Transverse colon (tissue), 4 donors: ENCODE data around the gene ADRA2A. TPM values are rescaled to one million over a fixed set of nuclear protein-coding genes. Genes with fewer than 3 reads are reported as not detected.

Source experiments
- DNase-seq: peaks from one replicate; pipeline ENCODE4 v3.0.0-alpha.2; 2019
- H3K27ac ChIP-seq, 4 donors: fragments of 200-600 bp; sonication (generic); 2 replicates each; pipeline ENCODE4 v1.5.1; 2016 to 2018; ENCODE audit warnings: inconsistent platforms in 4 of 4
- H3K27me3 ChIP-seq: fragments of 200-600 bp; sonication (generic); 2 replicates; pipeline ENCODE4 v1.5.1; 2017; ENCODE audit warnings: inconsistent platforms
- H3K36me3 ChIP-seq, 4 donors: fragments of 200-600 bp; sonication (generic); 2 replicates each; pipeline ENCODE4 v1.5.1; 2017 to 2019; ENCODE audit warnings: inconsistent platforms in 4 of 4
- H3K4me1 ChIP-seq, 4 donors: fragments of 200-600 bp; sonication (generic); 2 replicates each; pipeline ENCODE4 v1.5.1; 2017 to 2020; ENCODE audit warnings: inconsistent platforms in 4 of 4
- H3K4me3 ChIP-seq, 4 donors: fragments of 200-600 bp; sonication (generic); 1 replicate in 1 of 4; 2 replicates in 3 of 4; pipeline versions ENCODE4 v1.5.1 to v1.6.1; 2017 to 2019; ENCODE audit warnings: inconsistent platforms in 4 of 4
- H3K9me3 ChIP-seq, 2 donors: fragments of 200-600 bp; sonication (generic); 2 replicates each; pipeline ENCODE4 v1.5.1; 2017 to 2019; ENCODE audit warnings: inconsistent platforms in 2 of 2
- CTCF ChIP-seq, 5 experiments: fragments of 200-600 bp in 3 of 5; fragments of 450-650 bp in 2 of 5; sonication (generic) in 3 of 5; IDR thresholded peaks; 1 replicate in 2 of 5; 2 replicates in 3 of 5; pipeline ENCODE4 v1.5.1; 2016 to 2017; ENCODE audit warnings: antibody characterized with exemption in 5 of 5, inconsistent platforms in 3 of 5, mild to moderate bottlenecking in 2 of 5, moderate library complexity in 1 of 5
- EP300 ChIP-seq: sonication (generic); formaldehyde crosslinking; IDR thresholded peaks from one replicate; pipeline ENCODE4 v1.6.1; 2017; ENCODE audit warnings: antibody characterized with exemption, low read depth
- POLR2A ChIP-seq: fragments of 450-650 bp; IDR thresholded peaks from one replicate; pipeline ENCODE4 v1.6.1; 2016; ENCODE audit warnings: antibody characterized with exemption, mild to moderate bottlenecking, moderate library complexity
- POLR2AphosphoS5 ChIP-seq, 3 donors: sonication (generic); formaldehyde crosslinking; IDR thresholded peaks; one replicate each; pipeline ENCODE4 v1.6.1; 2016; ENCODE audit warnings: antibody characterized with exemption in 3 of 3
- WGBS, 2 donors: methylation state at CpG; one replicate each; pipeline ENCODE4 v1.1.5; 2018; ENCODE audit warnings: low coverage in 1 of 2; 5-methylcytosine and 5-hydroxymethylcytosine counted together
- in situ Hi-C, 4 donors: fragments of 200-750 bp; cut with MboI; loops; one replicate each; pipeline versions ENCODE4 v1.15.0 to v1.15.1; 2017; ENCODE audit warnings: low sequenced_read_pairs in 3 of 4, low pct_ligation_motif_present in 1 of 4, low pct_unique_long_range_greater_than_20kb in 1 of 4
- intact Hi-C: fragments of 100-400 bp; cut with DNase I; formaldehyde crosslinking; loops from one replicate; pipeline ENCODE4 v1.15.1; 2023; ENCODE audit warnings: low total_unique reads
- total RNA-seq, 4 donors: library from RNA; depleted of rRNA; stranded (reverse); fragments of >200 nt; gene quantifications; one replicate each; pipeline ENCODE4 v1.1.0, GENCODE V29; 2016

Gene ADRA2A
- total RNA-seq, 4 donors from 2014 or later: 11.9 to 53.5 (median 17.7) TPM

- Histone ChIP-seq H3K4me1 (peaks cover 2 to 34% (median 8%) of the 10 kb centered on the region in 4 donors), H3K36me3 (no peaks in the 10 kb centered on the region), H3K9me3 (no peaks in the 10 kb centered on the region), H3K27ac (no peak overlapping the region), H3K4me3 (no peak overlapping the region), H3K27me3 (no peaks in the 10 kb centered on the region)
- no peak for TF ChIP-seq POLR2AphosphoS5 (IDR thresholded peaks at IDR 0.05)
- TF ChIP-seq EP300: no peak
- TF ChIP-seq CTCF (IDR thresholded peaks at IDR 0.05): no peak
- TF ChIP-seq POLR2A: no peak
- WGBS, 2 donors: 87% methylated on average over 4 of the region's 4 CpGs; no CpG with 5 or more reads in 1 of the 2 donors
- intact Hi-C loops (no loop called here), in situ Hi-C loops (no loop called here)
- DNase-seq: no peak
Observed at GRCh38 chr10:111107846-111108245, 31.0 kb downstream of the ADRA2A start.

- peaks cover 0 to 28% (median 5%) of the 10 kb centered on the region in 4 donors for H3K4me1 ChIP-seq
- H3K9me3 ChIP-seq: no peaks in the 10 kb centered on the region
- DNase-seq: no peak
- H3K27me3 ChIP-seq: no peaks in the 10 kb centered on the region
- no peak overlapping the region for H3K27ac ChIP-seq
- WGBS, 2 donors: 93 to 100% methylated on average over 3 to 6 of the region's 6 CpGs
- intact Hi-C loops: no loop called here
- no peaks in the 10 kb centered on the region for H3K36me3 ChIP-seq
- H3K4me3 ChIP-seq: no peak overlapping the region
- in situ Hi-C loops: no loop called here
- no peak for TF ChIP-seq POLR2AphosphoS5 (IDR thresholded peaks at IDR 0.05)
- TF ChIP-seq EP300: no peak
- TF ChIP-seq POLR2A: no peak
- TF ChIP-seq CTCF (IDR thresholded peaks at IDR 0.05): no peak
Observed at GRCh38 chr10:111108441-111108840, 31.6 kb downstream of the ADRA2A start.

- 22 to 28% methylated on average over 7 to 8 of the region's 8 CpGs for WGBS, 2 donors
- H3K9me3 ChIP-seq: no peaks in the 10 kb centered on the region
- no peaks in the 10 kb centered on the region for H3K36me3 ChIP-seq
- peaks cover 0 to 16% (median 3%) of the 10 kb centered on the region in 4 donors for H3K4me1 ChIP-seq
- H3K27me3 ChIP-seq: no peaks in the 10 kb centered on the region
- no peak for DNase-seq
- TF ChIP-seq CTCF (IDR thresholded peaks at IDR 0.05) (no peak), POLR2AphosphoS5 (IDR thresholded peaks at IDR 0.05) (no peak), POLR2A (no peak), EP300 (no peak)
- intact Hi-C loops: no loop called here
- in situ Hi-C loops: no loop called here
- no peak overlapping the region for H3K4me3 ChIP-seq
- no peak overlapping the region for H3K27ac ChIP-seq
Observed at GRCh38 chr10:111109501-111110242, 32.8 kb downstream of the ADRA2A start.

GRCh38 chr10:111110771-111111170, 33.9 kb downstream of the ADRA2A start:
- H3K27ac ChIP-seq: no peak overlapping the region
- WGBS, 2 donors: 78 to 90% methylated on average over 2 to 3 of the region's 3 CpGs
- no peak for DNase-seq
- H3K4me3 ChIP-seq: no peak overlapping the region
- in situ Hi-C loops (no loop called here), intact Hi-C loops (no loop called here)
- H3K36me3 ChIP-seq: no peaks in the 10 kb centered on the region
- peaks cover 0 to 15% (median 3%) of the 10 kb centered on the region in 4 donors for H3K4me1 ChIP-seq
- TF ChIP-seq POLR2A: no peak
- no peak for TF ChIP-seq POLR2AphosphoS5 (IDR thresholded peaks at IDR 0.05)
- no peak for TF ChIP-seq EP300
- H3K27me3 ChIP-seq: no peaks in the 10 kb centered on the region
- H3K9me3 ChIP-seq: no peaks in the 10 kb centered on the region
